Activated CD4-positive, alpha-beta T cell treated with anti-CD3 and anti-CD28 coated beads for 36 hours (primary cell): ENCODE results near the gene INO80D. TPM values are rescaled to one million over a fixed set of nuclear protein-coding genes. Genes with fewer than 3 reads are reported as not detected.
"Not testable (repeated sequence)": the region's sequence is repeated elsewhere in the genome, so short reads cannot be mapped to it uniquely, and the experiment has no call there.

ENCODE experiments used
- ATAC-seq: fragments of 200-7000 bp; cut with Tn5 transposase; one replicate; pipeline ENCODE4 v1.10.0; 2021; ENCODE audit warnings: mild to moderate bottlenecking, moderate library complexity
- CTCF ChIA-PET: fragments of 350-600 bp; sonication (Branson Sonifier 250); formaldehyde crosslinking; loops from one replicate; lab custom pipeline; 2021; ENCODE audit warnings: antibody characterized with exemption; lab: Charles Lee
- POLR2A ChIA-PET: fragments of 350-600 bp; sonication (Branson Sonifier 250); formaldehyde crosslinking; loops from one replicate; lab custom pipeline; 2021; ENCODE audit warnings: antibody characterized with exemption, inconsistent platforms; lab: Charles Lee
- DNase-seq: peaks from one replicate; pipeline ENCODE4 v3.0.0-alpha.2; 2020
- H3K27ac Mint-ChIP-seq: one replicate; pipeline ENCODE4 v1.8.0; 2021; ENCODE audit warnings: mixed read lengths
- H3K27me3 Mint-ChIP-seq: one replicate; pipeline ENCODE4 v1.8.0; 2021; ENCODE audit warnings: mixed read lengths
- H3K36me3 Mint-ChIP-seq: one replicate; pipeline ENCODE4 v1.8.0; 2021; ENCODE audit warnings: low read depth, mixed read lengths
- H3K4me1 Mint-ChIP-seq: one replicate; pipeline ENCODE4 v1.8.0; 2021; ENCODE audit warnings: mixed read lengths
- H3K4me3 Mint-ChIP-seq: one replicate; pipeline ENCODE4 v1.8.0; 2021; ENCODE audit warnings: mild to moderate bottlenecking, moderate library complexity, mixed read lengths
- H3K9me3 Mint-ChIP-seq: one replicate; pipeline ENCODE4 v1.8.0; 2021; ENCODE audit warnings: low read depth, mixed read lengths
- intact Hi-C, 2 experiments: fragments of 100-400 bp; cut with DNase I in 1 of 2; cut with micrococcal nuclease in 1 of 2; formaldehyde crosslinking; loops; one replicate each; pipeline versions ENCODE4 v1.14.2 to v1.15.1; 2022 to 2024; cut with DNase I, micrococcal nuclease
- total RNA-seq, 2 experiments: library from RNA; stranded (reverse); gene quantifications; one replicate each; pipeline ENCODE4 v1.2.3, GENCODE V29; 2021

Gene INO80D
- total RNA-seq, 2 experiments from 2014 or later: 17.6 to 18.9 TPM

DNA sequence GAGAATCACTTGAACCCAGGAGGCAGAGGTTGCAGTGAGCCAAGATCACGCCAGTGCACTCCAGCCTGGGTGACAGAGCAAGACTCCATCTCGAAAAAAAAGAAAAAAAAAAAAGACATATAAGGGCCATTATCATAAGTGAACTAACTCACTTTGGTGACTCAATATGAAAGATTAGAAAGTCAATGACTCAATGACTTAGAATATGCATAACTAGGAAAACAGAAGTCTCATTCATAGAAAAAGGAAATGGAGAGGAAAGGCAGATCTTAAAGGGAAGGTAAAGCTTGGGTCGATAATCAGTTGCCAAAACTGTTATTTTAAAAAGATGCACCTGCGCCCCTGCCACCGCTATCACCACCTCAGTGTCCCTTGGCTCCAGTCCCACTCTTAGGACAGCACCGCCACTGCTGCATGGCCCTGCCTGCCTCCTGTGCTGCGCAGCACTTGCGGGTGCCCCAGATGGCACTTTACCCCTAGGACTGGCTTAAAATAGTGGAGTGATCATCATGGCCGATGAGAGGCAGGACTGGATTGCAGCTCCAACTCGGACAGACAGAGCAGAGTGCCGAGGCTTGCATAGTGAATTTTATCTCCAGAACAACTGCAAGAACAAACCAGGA is 54.7 kb downstream of the INO80D start:
- no peak overlapping the region for H3K4me3 Mint-ChIP-seq
- H3K4me1 Mint-ChIP-seq: peaks cover 64% of the 10 kb centered on the region
- no peaks in the 10 kb centered on the region for H3K27me3 Mint-ChIP-seq
- H3K27ac Mint-ChIP-seq: peak overlapping the region; percentile 21
- ChIA-PET CTCF (interaction anchor here (0.6 to 1.7 kb wide), 4 partner anchors 14 to 80 kb away, joined by 3 to 5 read pairs (median 4); partner anchors contain the start of gene INO80D), POLR2A (no interaction called here)
- H3K36me3 Mint-ChIP-seq: peaks cover 67% of the 10 kb centered on the region
- peaks cover 12% of the 10 kb centered on the region for H3K9me3 Mint-ChIP-seq
- DNase-seq (peak; percentile 19), ATAC-seq (peak; percentile 96)
- intact Hi-C loops: loop anchor here (1.0 to 5.0 kb wide), 5 partner anchors 55 to 330 kb away; partner anchors contain the start of genes INO80D (in 2 of the 2), EEF1B2 (in 1 of the 2) and NDUFS1 (in 1 of the 2)

GRCh38 chr2:206028101-206028500 is 57.9 kb downstream of the INO80D start:
- peaks cover 38% of the 10 kb centered on the region for H3K36me3 Mint-ChIP-seq

GRCh38 chr2:206023183-206023582 is 62.8 kb downstream of the INO80D start:
- ChIA-PET POLR2A (no interaction called here), CTCF (interaction anchor here (0.5 kb wide), 1 partner anchor 54 kb away, joined by 5 read pairs; no protein-coding TSS in a partner anchor)
- Mint-ChIP-seq H3K9me3 (no peaks in the 10 kb centered on the region), H3K27me3 (no peaks in the 10 kb centered on the region), H3K4me3 (no peak overlapping the region), H3K4me1 (no peaks in the 10 kb centered on the region), H3K27ac (no peak overlapping the region), H3K36me3 (peaks cover 15% of the 10 kb centered on the region)
- intact Hi-C loops: no loop called here
- DNase-seq (no peak), ATAC-seq (no peak)

More at GRCh38 chr2:206028101-206028500, 57.9 kb downstream of the INO80D start:
- H3K27ac Mint-ChIP-seq: no peak overlapping the region
- DNase-seq (no peak), ATAC-seq (no peak)
- intact Hi-C loops: loop anchor here in 1 of 2 experiments (5.0 kb wide), 1 partner anchor 134 kb away; no protein-coding TSS in a partner anchor
- no peaks in the 10 kb centered on the region for H3K9me3 Mint-ChIP-seq
- ChIA-PET CTCF (interaction anchor here (0.9 to 1.0 kb wide), 2 partner anchors 18 to 98 kb away, joined by 3 read pairs; no protein-coding TSS in a partner anchor), POLR2A (no interaction called here)
- no peak overlapping the region for H3K4me3 Mint-ChIP-seq
- no peaks in the 10 kb centered on the region for H3K27me3 Mint-ChIP-seq
- H3K4me1 Mint-ChIP-seq: peaks cover 38% of the 10 kb centered on the region

DNA sequence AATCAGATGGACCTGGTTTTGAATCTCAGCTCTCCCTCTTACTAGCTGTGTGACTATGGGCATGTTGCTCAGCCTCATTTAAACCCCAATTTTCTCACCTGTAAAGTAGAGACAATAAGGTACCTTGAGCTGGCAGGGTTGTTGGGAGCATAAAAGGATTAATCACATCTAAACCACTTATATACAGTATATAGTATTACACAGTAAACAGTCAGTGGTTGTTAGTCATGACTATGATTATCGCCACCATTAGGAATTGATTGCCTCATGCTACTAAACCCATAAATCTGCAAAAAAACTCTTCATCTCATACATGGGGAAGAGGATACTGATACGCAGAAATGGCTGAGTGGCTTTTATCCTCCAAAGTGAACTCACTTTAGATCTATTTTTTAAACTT is 65.8 kb downstream of the INO80D start:
- Mint-ChIP-seq H3K4me1 (no peaks in the 10 kb centered on the region), H3K9me3 (peaks cover 10% of the 10 kb centered on the region), H3K36me3 (peaks cover 39% of the 10 kb centered on the region), H3K4me3 (no peak overlapping the region), H3K27ac (no peak overlapping the region), H3K27me3 (no peaks in the 10 kb centered on the region)
- intact Hi-C loops: no loop called here
- no peak for DNase-seq
- CTCF ChIA-PET: interaction anchor here (1.0 kb wide), 1 partner anchor 15 kb away, joined by 3 read pairs; no protein-coding TSS in a partner anchor
- POLR2A ChIA-PET: no interaction called here
- no peak for ATAC-seq

DNA sequence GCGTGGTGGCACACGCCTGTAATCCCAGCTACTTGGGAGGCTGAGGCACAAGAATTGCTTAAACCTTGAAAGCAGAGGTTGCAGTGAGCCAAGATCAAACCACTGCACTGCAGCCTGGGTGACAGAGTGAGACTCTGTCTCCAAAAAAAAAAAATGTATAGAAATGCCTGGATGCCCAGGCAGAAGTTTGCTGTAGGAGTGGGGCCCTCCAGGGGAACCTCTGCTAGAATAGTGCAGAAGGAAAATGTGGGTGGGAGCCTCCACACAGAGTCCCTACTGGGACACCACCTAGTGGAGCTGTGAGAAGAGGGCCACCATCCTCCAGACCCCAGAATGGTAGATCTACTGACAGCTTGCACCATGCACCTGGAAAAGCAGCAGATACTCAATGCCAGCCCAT is 70.2 kb downstream of the INO80D start:
- H3K9me3 Mint-ChIP-seq, ATAC-seq, DNase-seq, POLR2A ChIA-PET, H3K4me1 Mint-ChIP-seq, H3K27ac Mint-ChIP-seq, intact Hi-C loops, H3K4me3 Mint-ChIP-seq, H3K27me3 Mint-ChIP-seq: not testable (repeated sequence)
- H3K36me3 Mint-ChIP-seq: peaks cover 59% of the 10 kb centered on the region
- CTCF ChIA-PET: interaction anchor here (0.7 kb wide), 1 partner anchor 109 kb away, joined by 3 read pairs; no protein-coding TSS in a partner anchor

DNA sequence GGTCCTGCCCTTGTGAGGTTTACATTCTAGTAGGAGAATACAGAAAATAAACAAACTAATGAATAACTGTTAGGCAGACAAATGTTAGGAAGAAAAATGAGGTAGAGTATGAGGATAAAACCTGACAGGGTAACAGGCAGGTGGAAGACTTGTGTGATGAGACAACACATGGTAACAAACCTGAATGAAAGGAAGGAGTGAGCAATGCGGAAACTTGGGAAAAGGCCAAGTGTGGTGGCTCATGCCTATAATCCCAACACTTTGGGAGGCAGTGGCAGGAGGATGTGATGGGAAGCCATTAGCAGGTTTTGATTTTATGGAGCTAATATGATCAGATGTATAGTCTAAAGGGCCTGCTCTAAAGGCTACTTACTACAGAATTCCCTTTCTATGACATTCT is 74.2 kb downstream of the INO80D start:
- ChIA-PET POLR2A (no interaction called here), CTCF (interaction anchor here (1.1 kb wide), 1 partner anchor 11 kb away, joined by 3 read pairs; no protein-coding TSS in a partner anchor)
- intact Hi-C loops: no loop called here
- Mint-ChIP-seq H3K9me3 (peaks cover 10% of the 10 kb centered on the region), H3K4me3 (no peak overlapping the region), H3K27ac (peak overlapping the region; percentile 10), H3K27me3 (no peaks in the 10 kb centered on the region), H3K36me3 (peaks cover 55% of the 10 kb centered on the region), H3K4me1 (no peaks in the 10 kb centered on the region)
- ATAC-seq (no peak), DNase-seq (no peak)

DNA sequence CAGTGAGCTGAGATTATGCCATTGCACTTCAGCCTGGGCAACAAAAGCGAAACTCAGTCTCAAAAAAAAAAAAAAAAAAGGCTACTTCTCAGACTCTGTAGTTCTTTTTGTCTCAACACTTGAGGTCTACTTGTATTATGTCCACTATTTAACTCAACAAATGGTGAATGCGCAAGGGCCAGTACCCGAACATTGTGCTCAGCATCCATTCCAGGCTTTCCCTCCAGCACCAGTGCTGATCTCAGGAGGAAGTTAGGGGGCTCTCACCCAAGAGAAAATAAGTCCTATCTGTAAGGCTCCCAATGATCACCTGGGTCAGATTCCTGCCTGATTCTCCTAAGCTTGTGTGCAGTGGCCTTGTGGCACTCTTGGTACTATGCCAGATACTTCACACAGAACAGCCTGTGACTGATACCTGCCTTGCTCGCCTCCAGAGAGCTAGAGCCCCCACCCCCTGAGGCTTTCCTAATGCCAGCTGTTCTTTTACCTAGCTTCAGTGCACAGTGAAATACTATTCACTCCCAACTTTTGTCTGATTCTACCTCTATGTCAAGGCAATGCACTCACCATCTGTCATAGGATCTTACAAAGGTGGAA is 74.9 kb downstream of the INO80D start:
- H3K9me3 Mint-ChIP-seq: peaks cover 3% of the 10 kb centered on the region
- no peaks in the 10 kb centered on the region for H3K27me3 Mint-ChIP-seq
- H3K4me3 Mint-ChIP-seq: no peak overlapping the region
- intact Hi-C loops: no loop called here
- H3K27ac Mint-ChIP-seq: no peak overlapping the region
- DNase-seq (no peak), ATAC-seq (no peak)
- H3K36me3 Mint-ChIP-seq: peaks cover 51% of the 10 kb centered on the region
- CTCF ChIA-PET: interaction anchor here (1.1 kb wide), 1 partner anchor 18 kb away, joined by 3 read pairs; no protein-coding TSS in a partner anchor
- POLR2A ChIA-PET: no interaction called here
- H3K4me1 Mint-ChIP-seq: no peaks in the 10 kb centered on the region

GRCh38 chr2:206004004-206004693 is 81.8 kb downstream of the INO80D start:
- ATAC-seq (peak; percentile 75), DNase-seq (peak; percentile 41)
- peaks cover under 1% of the 10 kb centered on the region for H3K4me1 Mint-ChIP-seq
- H3K4me3 Mint-ChIP-seq: no peak overlapping the region
- no peak overlapping the region for H3K27ac Mint-ChIP-seq
- H3K9me3 Mint-ChIP-seq: no peaks in the 10 kb centered on the region
- CTCF ChIA-PET: interaction anchor here (0.6 to 1.1 kb wide), 3 partner anchors 16 to 153 kb away, joined by 3 read pairs; no protein-coding TSS in a partner anchor
- no peaks in the 10 kb centered on the region for H3K27me3 Mint-ChIP-seq
- POLR2A ChIA-PET: no interaction called here
- H3K36me3 Mint-ChIP-seq: peaks cover 48% of the 10 kb centered on the region
- intact Hi-C loops: no loop called here

GRCh38 chr2:206002440-206002839 is 83.5 kb downstream of the INO80D start:
- Mint-ChIP-seq H3K27ac (no peak overlapping the region), H3K4me1 (peaks cover 7% of the 10 kb centered on the region), H3K27me3 (no peaks in the 10 kb centered on the region), H3K36me3 (peaks cover 46% of the 10 kb centered on the region), H3K4me3 (no peak overlapping the region), H3K9me3 (no peaks in the 10 kb centered on the region)
- DNase-seq (no peak), ATAC-seq (no peak)
- POLR2A ChIA-PET: no interaction called here
- intact Hi-C loops: no loop called here
- CTCF ChIA-PET: interaction anchor here (0.7 to 1.1 kb wide), 2 partner anchors 8 to 134 kb away, joined by 3 read pairs; no protein-coding TSS in a partner anchor

DNA sequence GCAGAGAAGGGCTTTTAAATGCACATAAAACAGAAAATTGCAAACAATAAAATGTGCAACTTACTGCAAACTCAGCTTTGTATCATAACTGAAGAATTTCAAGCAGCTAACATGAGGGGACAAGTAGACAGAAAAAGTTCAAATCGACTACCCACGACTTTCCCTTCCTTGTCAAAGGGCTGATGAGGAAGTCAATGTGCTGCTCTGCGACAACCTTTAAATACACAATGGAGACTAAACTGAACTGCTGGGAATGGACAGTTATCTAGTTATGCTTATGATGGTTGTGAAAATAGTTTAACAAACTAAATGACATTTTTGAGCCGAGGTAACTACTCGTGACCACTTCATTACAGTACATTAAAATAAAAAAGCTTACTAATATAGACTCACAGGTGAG is 84.1 kb downstream of the INO80D start:
- peaks cover 41% of the 10 kb centered on the region for H3K36me3 Mint-ChIP-seq
- intact Hi-C loops: no loop called here
- ATAC-seq (no peak), DNase-seq (no peak)
- no peak overlapping the region for H3K4me3 Mint-ChIP-seq
- no peaks in the 10 kb centered on the region for H3K27me3 Mint-ChIP-seq
- no peaks in the 10 kb centered on the region for H3K9me3 Mint-ChIP-seq
- H3K4me1 Mint-ChIP-seq: peaks cover 7% of the 10 kb centered on the region
- ChIA-PET CTCF (interaction anchor here (0.7 to 1.5 kb wide), 3 partner anchors 8 to 135 kb away, joined by 3 read pairs; no protein-coding TSS in a partner anchor), POLR2A (no interaction called here)
- H3K27ac Mint-ChIP-seq: no peak overlapping the region

GRCh38 chr2:206000776-206001175 is 85.2 kb downstream of the INO80D start:
- H3K4me1 Mint-ChIP-seq: peaks cover 7% of the 10 kb centered on the region
- H3K27ac Mint-ChIP-seq: no peak overlapping the region
- no peaks in the 10 kb centered on the region for H3K27me3 Mint-ChIP-seq
- peaks cover 34% of the 10 kb centered on the region for H3K36me3 Mint-ChIP-seq
- H3K9me3 Mint-ChIP-seq: no peaks in the 10 kb centered on the region
- DNase-seq (no peak), ATAC-seq (no peak)
- CTCF ChIA-PET: interaction anchor here (1.1 to 1.5 kb wide), 2 partner anchors 12 to 15 kb away, joined by 3 read pairs; no protein-coding TSS in a partner anchor
- no peak overlapping the region for H3K4me3 Mint-ChIP-seq
- intact Hi-C loops: no loop called here
- POLR2A ChIA-PET: no interaction called here
